GM18517 (cell line): Measurements from ENCODE around the gene LSM14A.
"Not testable (repeated sequence)": the region's sequence is repeated elsewhere in the genome, so short reads cannot be mapped to it uniquely, and the experiment has no call there.

Experiments used
- ATAC-seq: cut with Tn5 transposase; IDR thresholded peaks from one replicate; pipeline ENCODE4 v1.9.1; 2021; ENCODE audit warnings: mild to moderate bottlenecking, moderate library complexity; ENCODE audit not compliant: unreplicated experiment

Gene LSM14A

GRCh38 chr19:34226036-34226435 lies 53.7 kb downstream of the LSM14A start:
- ATAC-seq: no peak

- ATAC-seq: no peak
Measured at GRCh38 chr19:34228347-34228746, 56.0 kb downstream of the LSM14A start.

GRCh38 chr19:34228762-34229161 lies 56.5 kb downstream of the LSM14A start:
- ATAC-seq: no peak

- no peak for ATAC-seq
Measured at GRCh38 chr19:34229721-34230120, 57.4 kb downstream of the LSM14A start.

GRCh38 chr19:34230820-34231219 lies 58.5 kb downstream of the LSM14A start:
- ATAC-seq: no peak

- no peak for ATAC-seq
Measured at GRCh38 chr19:34231439-34231838, 59.1 kb downstream of the LSM14A start.

- no peak for ATAC-seq
Measured at GRCh38 chr19:34232566-34233481, 60.5 kb downstream of the LSM14A start.

- ATAC-seq: no peak
Measured at GRCh38 chr19:34235425-34235940, 63.2 kb downstream of the LSM14A start.

GRCh38 chr19:34236035-34236987 lies 64.0 kb downstream of the LSM14A start:
- no peak for ATAC-seq

- no peak for ATAC-seq
Measured at GRCh38 chr19:34237283-34237682, 65.0 kb downstream of the LSM14A start.

- ATAC-seq: no peak
Measured at GRCh38 chr19:34237939-34238338, 65.6 kb downstream of the LSM14A start.

- no peak for ATAC-seq
Measured at GRCh38 chr19:34241513-34242337, 69.4 kb downstream of the LSM14A start.

- not testable (repeated sequence) for ATAC-seq
Measured at GRCh38 chr19:34243138-34243875, 71.0 kb downstream of the LSM14A start.

- no peak for ATAC-seq
Measured at GRCh38 chr19:34243876-34244578, 71.7 kb downstream of the LSM14A start.

- ATAC-seq: no peak
Measured at GRCh38 chr19:34244611-34245299, 72.5 kb downstream of the LSM14A start.

- no peak for ATAC-seq
Measured at GRCh38 chr19:34246340-34246739, 74.0 kb downstream of the LSM14A start.

- ATAC-seq: no peak
Measured at GRCh38 chr19:34248941-34249340, 76.6 kb downstream of the LSM14A start.

- not testable (repeated sequence) for ATAC-seq
Measured at GRCh38 chr19:34253167-34253566, 80.9 kb downstream of the LSM14A start.

- not testable (repeated sequence) for ATAC-seq
Measured at GRCh38 chr19:34253681-34254045, 81.4 kb downstream of the LSM14A start.
